ENCODE results near the gene PUS1. TPM values are rescaled to one million over a fixed set of nuclear protein-coding genes. Genes with fewer than 3 reads are reported as not detected.
"Not testable (repeated sequence)": the region's sequence is repeated elsewhere in the genome, so short reads cannot be mapped to it uniquely, and the experiment has no call there.

The PUS1 gene
- total RNA-seq, 1 experiment from 2014 or later: 103 TPM

DNA sequence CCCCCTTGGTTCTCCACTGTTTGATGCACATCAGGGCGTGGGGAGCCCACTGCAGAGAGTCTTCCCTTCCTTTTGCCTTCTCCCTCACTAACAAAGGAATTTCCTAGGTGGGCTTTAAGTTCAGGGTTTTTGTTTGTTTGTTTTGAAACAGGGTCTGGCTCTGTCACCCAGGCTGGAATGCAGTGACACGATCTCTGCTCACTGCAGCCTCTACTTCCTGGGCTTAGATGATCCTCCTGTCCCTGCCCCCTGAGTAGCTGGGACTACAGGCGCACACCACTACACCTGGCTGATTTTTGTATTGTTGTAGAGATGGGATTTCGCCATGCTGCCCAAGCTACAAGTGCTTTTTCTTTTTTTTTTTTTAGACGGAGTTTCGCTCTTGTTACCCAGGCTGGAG lies 54.5 kb downstream of the PUS1 start:
- Histone ChIP-seq H3K4me1 (ENCODE audit: insufficient read depth, low read length, poor library complexity, severe bottlenecking) (peaks cover 21% of the 10 kb centered on the region), H3K27ac (ENCODE audit: low read depth, low read length, poor library complexity, severe bottlenecking) (no peak overlapping the region), H3K36me3 (ENCODE audit: insufficient read depth, low read length, poor library complexity, severe bottlenecking) (peaks cover 49% of the 10 kb centered on the region), H3K27me3 (replicated peaks; ENCODE audit: insufficient read depth, low read depth, low read length, poor library complexity) (no peaks in the 10 kb centered on the region), H3K4me3 (ENCODE audit: low read depth, low read length, poor library complexity, severe bottlenecking) (no peak overlapping the region), H3K9me3 (ENCODE audit: low read depth, low read length, poor library complexity, severe bottlenecking) (no peaks in the 10 kb centered on the region)
- ChIA-PET CTCF (no interaction called here), POLR2A (ENCODE audit: low non-redundant PET) (no interaction called here)
- intact Hi-C loops (cut with micrococcal nuclease; ENCODE audit: unreplicated experiment): no loop called here
- no peak for TF ChIP-seq CTCF (conservative IDR thresholded peaks at IDR 0.05; ENCODE audit: low read depth, low read length)
- TF ChIP-seq EZH2 (IDR thresholded peaks at IDR 0.05; ENCODE audit: borderline replicate concordance, low read depth, low read length, poor library complexity, severe bottlenecking): no peak
- BruUV-seq (replicated peaks): no TSS peak
- no peak for DNase-seq (ENCODE audit: low spot score)

DNA sequence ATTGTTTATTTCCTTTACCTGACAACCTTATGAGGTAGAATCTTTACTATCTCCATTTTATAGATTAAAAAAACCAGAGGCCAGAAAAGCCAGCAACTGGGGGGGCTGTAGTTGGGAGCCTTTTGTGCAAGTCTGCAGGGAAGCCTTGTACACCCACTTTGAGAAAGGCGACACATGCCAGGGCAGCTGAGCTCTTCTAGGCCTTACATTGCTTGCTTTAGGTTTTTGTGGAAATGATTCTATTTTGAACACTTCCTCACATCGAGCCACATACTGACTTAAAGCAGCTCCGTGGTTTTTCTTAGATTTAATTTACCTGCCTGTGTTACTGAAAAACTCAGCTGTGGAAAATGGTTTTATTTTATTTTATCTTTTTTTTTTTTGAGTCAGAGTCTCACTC lies 55.3 kb downstream of the PUS1 start:
- DNase-seq (ENCODE audit: low spot score): no peak
- H3K36me3 ChIP-seq (ENCODE audit: insufficient read depth, low read length, poor library complexity, severe bottlenecking): peaks cover 51% of the 10 kb centered on the region
- H3K9me3 ChIP-seq (ENCODE audit: low read depth, low read length, poor library complexity, severe bottlenecking): no peaks in the 10 kb centered on the region
- no peak overlapping the region for H3K4me3 ChIP-seq (ENCODE audit: low read depth, low read length, poor library complexity, severe bottlenecking)
- no peak overlapping the region for H3K27ac ChIP-seq (ENCODE audit: low read depth, low read length, poor library complexity, severe bottlenecking)
- no peaks in the 10 kb centered on the region for H3K27me3 ChIP-seq (replicated peaks; ENCODE audit: insufficient read depth, low read depth, low read length, poor library complexity)
- intact Hi-C loops (cut with micrococcal nuclease; ENCODE audit: unreplicated experiment): no loop called here
- ChIA-PET POLR2A (ENCODE audit: low non-redundant PET) (no interaction called here), CTCF (no interaction called here)
- TF ChIP-seq CTCF (conservative IDR thresholded peaks at IDR 0.05; ENCODE audit: low read depth, low read length) (no peak), EZH2 (IDR thresholded peaks at IDR 0.05; ENCODE audit: borderline replicate concordance, low read depth, low read length, poor library complexity, severe bottlenecking) (no peak)
- H3K4me1 ChIP-seq (ENCODE audit: insufficient read depth, low read length, poor library complexity, severe bottlenecking): peaks cover 29% of the 10 kb centered on the region
- no TSS peak for BruUV-seq (replicated peaks)

DNA sequence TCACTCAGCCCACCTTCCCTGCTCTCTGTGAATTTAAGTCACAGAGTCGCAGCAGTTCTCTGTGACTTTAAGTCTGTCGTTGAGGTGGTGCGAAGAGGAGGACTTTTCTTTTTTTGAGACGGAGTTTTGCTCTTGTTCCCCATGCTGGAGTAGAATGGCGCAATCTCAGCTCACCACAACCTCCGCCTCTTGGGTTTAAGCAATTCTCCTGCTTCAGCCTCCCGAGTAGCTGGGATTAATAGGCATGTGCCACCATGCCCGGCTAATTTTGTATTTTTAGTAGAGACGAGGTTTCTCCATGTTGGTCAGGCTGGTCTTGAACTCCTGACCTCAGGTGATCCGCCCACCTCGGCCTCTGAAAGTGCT lies 56.4 kb downstream of the PUS1 start:
- peak overlapping the region; percentile 43 for H3K27ac ChIP-seq (ENCODE audit: low read depth, low read length, poor library complexity, severe bottlenecking)
- DNase-seq (ENCODE audit: low spot score); POLR2A ChIA-PET (ENCODE audit: low non-redundant PET); CTCF ChIA-PET; BruUV-seq (replicated peaks); H3K9me3 ChIP-seq (ENCODE audit: low read depth, low read length, poor library complexity, severe bottlenecking); H3K27me3 ChIP-seq (replicated peaks; ENCODE audit: insufficient read depth, low read depth, low read length, poor library complexity); H3K4me3 ChIP-seq (ENCODE audit: low read depth, low read length, poor library complexity, severe bottlenecking): not testable (repeated sequence)
- H3K4me1 ChIP-seq (ENCODE audit: insufficient read depth, low read length, poor library complexity, severe bottlenecking): peaks cover 40% of the 10 kb centered on the region
- intact Hi-C loops (cut with micrococcal nuclease; ENCODE audit: unreplicated experiment): loop anchor here (5.0 kb wide), 1 partner anchor 33 kb away; no protein-coding TSS in a partner anchor
- H3K36me3 ChIP-seq (ENCODE audit: insufficient read depth, low read length, poor library complexity, severe bottlenecking): peaks cover 41% of the 10 kb centered on the region

DNA sequence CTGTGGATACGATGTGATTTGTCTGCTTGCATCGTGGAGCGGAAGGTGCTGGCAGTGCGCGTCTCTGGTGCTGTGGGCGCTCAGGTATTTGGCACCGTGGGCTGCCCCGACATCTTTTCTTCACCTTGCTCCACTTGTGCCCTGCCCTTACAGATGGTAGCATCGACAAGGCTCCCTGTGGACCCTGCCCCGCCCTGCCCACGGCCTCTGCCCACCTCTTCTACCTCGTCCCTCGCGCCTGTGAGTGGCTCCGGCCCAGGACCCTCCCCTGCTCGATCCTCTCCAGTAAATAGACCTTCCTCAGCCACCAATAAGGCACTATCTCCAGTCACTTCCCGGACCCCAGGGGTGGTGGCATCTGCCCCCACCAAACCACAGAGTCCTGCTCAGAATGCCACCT lies 57.3 kb downstream of the PUS1 start:
- intact Hi-C loops (cut with micrococcal nuclease; ENCODE audit: unreplicated experiment): loop anchor here (5.0 kb wide), 1 partner anchor 34 kb away; no protein-coding TSS in a partner anchor
- POLR2A ChIA-PET (ENCODE audit: low non-redundant PET): no interaction called here
- no peak for DNase-seq (ENCODE audit: low spot score)
- BruUV-seq (replicated peaks): no TSS peak
- H3K4me1 ChIP-seq (ENCODE audit: insufficient read depth, low read length, poor library complexity, severe bottlenecking): peaks cover 49% of the 10 kb centered on the region
- peak overlapping the region; percentile 64 for H3K27ac ChIP-seq (ENCODE audit: low read depth, low read length, poor library complexity, severe bottlenecking)
- no peaks in the 10 kb centered on the region for H3K27me3 ChIP-seq (replicated peaks; ENCODE audit: insufficient read depth, low read depth, low read length, poor library complexity)
- no peaks in the 10 kb centered on the region for H3K9me3 ChIP-seq (ENCODE audit: low read depth, low read length, poor library complexity, severe bottlenecking)
- no peak overlapping the region for H3K4me3 ChIP-seq (ENCODE audit: low read depth, low read length, poor library complexity, severe bottlenecking)
- CTCF ChIA-PET: no interaction called here
- TF ChIP-seq CTCF (conservative IDR thresholded peaks at IDR 0.05; ENCODE audit: low read depth, low read length) (no peak), EZH2 (IDR thresholded peaks at IDR 0.05; ENCODE audit: borderline replicate concordance, low read depth, low read length, poor library complexity, severe bottlenecking) (no peak)
- peaks cover 40% of the 10 kb centered on the region for H3K36me3 ChIP-seq (ENCODE audit: insufficient read depth, low read length, poor library complexity, severe bottlenecking)

Data from A673 (cell line).